Activated CD4-positive, alpha-beta T cell treated with anti-CD3 and anti-CD28 coated beads for 48 hours (primary cell): Measurements from ENCODE around the gene RHD.
"Not testable (repeated sequence)": the region's sequence is repeated elsewhere in the genome, so short reads cannot be mapped to it uniquely, and the experiment has no call there.

ENCODE experiments used
- DNase-seq: peaks from one replicate; pipeline ENCODE4 v3.0.0-alpha.2; 2020

Gene RHD

GRCh38 chr1:25360596-25361581 lies 88.6 kb downstream of the RHD start:
- DNase-seq, result peak; percentile 7

DNA sequence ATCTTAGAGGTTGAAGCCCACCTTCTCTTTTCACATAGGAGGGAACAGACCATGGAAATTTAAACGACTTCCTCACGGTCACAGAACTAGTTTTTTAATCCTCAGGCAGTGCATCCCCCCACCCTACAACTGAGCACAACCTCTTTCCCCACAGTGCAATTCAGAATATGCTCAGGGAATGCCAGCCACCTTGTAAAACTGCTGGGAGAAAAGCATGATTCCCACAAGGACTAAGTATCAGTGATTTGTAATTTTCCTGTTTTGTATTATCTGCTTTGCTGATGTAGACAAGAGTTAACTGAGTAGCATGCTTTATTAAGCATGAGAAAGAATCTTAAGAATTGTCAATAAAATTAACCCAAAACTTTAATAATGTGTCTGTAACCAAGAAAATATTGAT lies 89.6 kb downstream of the RHD start:
- DNase-seq, result no peak

- DNase-seq, result not testable (repeated sequence)
Measured at GRCh38 chr1:25362634-25363559, 90.6 kb downstream of the RHD start.

GRCh38 chr1:25369241-25369640 lies 96.9 kb downstream of the RHD start:
- DNase-seq, result no peak

GRCh38 chr1:25369691-25370271 lies 97.5 kb downstream of the RHD start:
- DNase-seq, result not testable (repeated sequence)

DNA sequence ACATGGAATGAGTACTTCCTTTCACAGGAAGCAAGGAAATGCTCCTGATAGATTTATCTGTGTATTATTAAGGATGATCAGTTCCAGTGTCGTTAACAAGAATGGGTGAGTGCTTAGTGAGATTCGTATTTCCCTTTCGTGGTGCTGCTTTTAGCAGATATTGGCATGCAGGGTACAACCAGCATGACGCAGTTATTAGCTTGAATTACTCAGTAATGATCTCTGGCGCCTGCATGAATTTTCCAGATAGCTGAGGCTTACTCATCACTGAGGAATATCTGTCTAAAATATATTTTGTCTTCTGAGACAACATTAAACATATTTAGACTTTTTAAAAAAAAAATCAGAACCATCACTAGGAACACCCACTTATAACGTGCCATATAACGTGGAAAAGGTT lies 99.4 kb downstream of the RHD start:
- not testable (repeated sequence) for DNase-seq

DNA sequence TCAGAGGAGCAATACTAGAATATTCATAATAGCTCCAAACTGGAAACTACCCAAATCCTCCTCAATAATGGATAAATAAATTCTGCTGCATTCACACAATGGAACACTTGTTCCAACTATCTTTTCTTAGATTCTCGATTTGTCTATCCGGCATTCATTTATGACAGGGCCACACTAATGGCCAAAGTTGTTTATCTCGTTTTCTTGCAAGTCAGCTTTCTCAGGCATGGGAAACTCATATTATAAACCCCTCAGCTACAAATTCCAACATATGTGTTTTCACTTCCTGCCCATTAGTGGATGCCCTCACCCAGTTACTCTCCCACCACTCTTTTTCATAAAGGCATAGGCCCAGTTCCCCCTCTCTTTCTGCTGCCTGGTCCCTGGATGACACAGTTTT lies 106.1 kb downstream of the RHD start:
- DNase-seq, result not testable (repeated sequence)
